Measurements from ENCODE around the gene PTPRN2. TPM values are rescaled to one million over a fixed set of nuclear protein-coding genes. Genes with fewer than 3 reads are reported as not detected.

The PTPRN2 gene
- total RNA-seq, 5 donors from 2014 or later (not counting 1 experiment from before 2014, with no cell fraction given), result 0.60 to 1.7 (median 0.82) TPM

GRCh38 chr7:157676001-157676400 is 911.6 kb downstream of the PTPRN2 start:
- CTCF ChIA-PET, result no interaction called here
- H3K4me3 ChIP-seq (ENCODE audit: control insufficient read depth in 1 of 2, extremely low read depth in 1 of 2, low read length in 1 of 2), result no peak overlapping the region
- H3K9me3 ChIP-seq, result no peaks in the 10 kb centered on the region
- 94% methylated on average over 11 of the region's 11 CpGs for WGBS (ENCODE audit: insufficient coverage)
- Mint-ChIP-seq H3K4me1 (peaks cover 2 to 8% (median 5%) of the 10 kb centered on the region in 3 donors), H3K27ac (no peak overlapping the region), H3K27me3 (peaks cover 52 to 70% of the 10 kb centered on the region in 2 donors), H3K36me3 (no peaks in the 10 kb centered on the region), H3K9me3 (no peaks in the 10 kb centered on the region), H3K4me3 (no peak overlapping the region)
- no peaks in the 10 kb centered on the region for H3K36me3 ChIP-seq (ENCODE audit: control insufficient read depth in 2 of 2, extremely low read depth in 1 of 2, insufficient read depth in 1 of 2, low read length in 1 of 2)
- no peak for DNase-seq
- POLR2A ChIA-PET, result no interaction called here
- peaks cover 0 to 53% of the 10 kb centered on the region in 2 experiments for H3K27me3 ChIP-seq (replicated peaks in 1 of 2; ENCODE audit: control insufficient read depth in 2 of 2, extremely low read depth in 1 of 2, insufficient read depth in 2 of 2, low read length in 1 of 2)
- no peak for ATAC-seq (replicated peaks in 1 of 4)
- no peak overlapping the region for H3K27ac ChIP-seq (ENCODE audit: low read length)
- no peaks in the 10 kb centered on the region for H3K4me1 ChIP-seq (ENCODE audit: control insufficient read depth in 1 of 2, extremely low read depth in 1 of 2, insufficient read depth in 2 of 2, low read length in 2 of 2)

DNA sequence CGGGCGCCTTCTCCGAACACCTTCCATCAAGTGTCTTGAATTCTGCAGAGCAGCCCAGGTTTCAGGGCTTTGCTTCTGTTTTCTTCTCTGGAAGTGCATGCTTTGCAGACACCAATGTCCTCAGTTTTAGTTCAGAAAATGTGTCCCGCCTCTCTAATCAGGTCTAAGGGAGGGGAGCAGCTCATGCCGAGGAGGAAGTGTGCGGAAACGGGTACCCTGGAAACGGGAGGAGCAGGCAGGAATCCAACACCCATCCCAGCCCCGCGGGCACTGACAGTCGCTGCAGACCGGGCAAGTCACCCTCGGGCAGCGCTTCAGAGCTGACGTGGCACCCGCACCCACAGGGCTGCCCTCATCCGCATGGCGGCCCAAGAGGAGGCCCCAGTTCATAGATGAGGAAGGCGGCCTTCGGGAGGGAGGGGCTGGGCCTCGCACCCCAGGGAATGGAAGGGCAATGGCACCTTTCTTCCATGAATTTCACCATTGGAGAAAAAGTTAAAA is 912.1 kb downstream of the PTPRN2 start:
- H3K9me3 ChIP-seq, result no peaks in the 10 kb centered on the region
- Mint-ChIP-seq H3K27ac (no peak overlapping the region), H3K9me3 (no peaks in the 10 kb centered on the region), H3K4me1 (peaks cover 3 to 9% (median 5%) of the 10 kb centered on the region in 3 donors), H3K36me3 (no peaks in the 10 kb centered on the region), H3K4me3 (no peak overlapping the region), H3K27me3 (peaks cover 48 to 66% of the 10 kb centered on the region in 2 donors)
- POLR2A ChIA-PET, result no interaction called here
- peaks cover 0 to 58% of the 10 kb centered on the region in 2 experiments for H3K27me3 ChIP-seq (replicated peaks in 1 of 2; ENCODE audit: control insufficient read depth in 2 of 2, extremely low read depth in 1 of 2, insufficient read depth in 2 of 2, low read length in 1 of 2)
- DNase-seq (no peak), ATAC-seq (replicated peaks in 1 of 4) (no peak)
- H3K4me1 ChIP-seq (ENCODE audit: control insufficient read depth in 1 of 2, extremely low read depth in 1 of 2, insufficient read depth in 2 of 2, low read length in 2 of 2), result peaks cover 0 to under 1% of the 10 kb centered on the region in 2 experiments
- H3K36me3 ChIP-seq (ENCODE audit: control insufficient read depth in 2 of 2, extremely low read depth in 1 of 2, insufficient read depth in 1 of 2, low read length in 1 of 2), result no peaks in the 10 kb centered on the region
- H3K27ac ChIP-seq (ENCODE audit: low read length), result no peak overlapping the region
- no peak overlapping the region for H3K4me3 ChIP-seq (ENCODE audit: control insufficient read depth in 1 of 2, extremely low read depth in 1 of 2, low read length in 1 of 2)
- 96% methylated on average over 9 of the region's 21 CpGs for WGBS (ENCODE audit: insufficient coverage)
- CTCF ChIA-PET, result no interaction called here

DNA sequence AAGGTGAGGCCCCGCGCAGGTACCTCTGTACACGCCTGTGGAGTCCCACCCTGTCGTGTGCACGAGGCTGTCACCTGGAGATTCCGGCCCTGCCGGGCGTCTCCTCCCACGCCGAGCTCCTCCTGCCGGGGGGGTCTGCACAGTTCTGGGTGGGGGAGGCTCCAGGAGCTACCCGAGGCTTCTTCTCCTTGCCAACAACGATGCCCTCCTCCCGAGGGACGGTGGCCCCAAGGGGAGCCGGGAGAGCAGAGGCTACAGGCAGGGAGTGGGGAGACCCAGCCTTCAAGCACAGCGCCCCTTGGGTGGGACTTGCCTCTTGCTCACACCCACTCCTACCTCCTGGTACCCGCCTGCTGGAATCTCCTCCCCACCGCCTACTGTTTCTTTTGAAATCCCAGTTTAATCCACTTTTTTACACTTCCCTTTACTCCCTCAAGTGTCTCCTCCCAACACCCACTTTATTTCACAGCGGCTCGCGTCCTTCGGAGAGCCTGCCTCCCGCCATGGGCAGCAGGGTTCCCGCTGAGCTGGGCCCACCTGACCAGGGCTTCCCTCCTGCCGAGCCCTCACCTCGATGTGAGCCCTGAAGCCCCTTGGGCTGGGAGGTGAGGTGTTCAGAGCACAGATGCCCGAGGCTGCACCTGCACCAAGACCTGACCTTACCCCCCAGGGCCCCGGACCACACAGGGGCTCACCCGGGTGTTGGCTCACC is 912.8 kb downstream of the PTPRN2 start:
- ATAC-seq (replicated peaks in 1 of 4), result peak in 1 of 4 experiments; percentile 24
- Mint-ChIP-seq H3K27ac (no peak overlapping the region), H3K4me3 (no peak overlapping the region), H3K27me3 (peaks cover 43 to 66% of the 10 kb centered on the region in 2 donors), H3K36me3 (no peaks in the 10 kb centered on the region), H3K4me1 (peaks cover 7 to 15% (median 9%) of the 10 kb centered on the region in 3 donors), H3K9me3 (no peaks in the 10 kb centered on the region)
- DNase-seq, result no peak
- Histone ChIP-seq H3K27ac (ENCODE audit: low read length) (no peak overlapping the region), H3K4me3 (ENCODE audit: control insufficient read depth in 1 of 2, extremely low read depth in 1 of 2, low read length in 1 of 2) (no peak overlapping the region), H3K36me3 (ENCODE audit: control insufficient read depth in 2 of 2, extremely low read depth in 1 of 2, insufficient read depth in 1 of 2, low read length in 1 of 2) (no peaks in the 10 kb centered on the region), H3K9me3 (no peaks in the 10 kb centered on the region), H3K27me3 (replicated peaks in 1 of 2; ENCODE audit: control insufficient read depth in 2 of 2, extremely low read depth in 1 of 2, insufficient read depth in 2 of 2, low read length in 1 of 2) (peaks cover 0 to 63% of the 10 kb centered on the region in 2 experiments), H3K4me1 (ENCODE audit: control insufficient read depth in 1 of 2, extremely low read depth in 1 of 2, insufficient read depth in 2 of 2, low read length in 2 of 2) (peaks cover 3 to 5% of the 10 kb centered on the region in 2 experiments)
- 89% methylated on average over 17 of the region's 30 CpGs for WGBS (ENCODE audit: insufficient coverage)
- ChIA-PET POLR2A (no interaction called here), CTCF (no interaction called here)

DNA sequence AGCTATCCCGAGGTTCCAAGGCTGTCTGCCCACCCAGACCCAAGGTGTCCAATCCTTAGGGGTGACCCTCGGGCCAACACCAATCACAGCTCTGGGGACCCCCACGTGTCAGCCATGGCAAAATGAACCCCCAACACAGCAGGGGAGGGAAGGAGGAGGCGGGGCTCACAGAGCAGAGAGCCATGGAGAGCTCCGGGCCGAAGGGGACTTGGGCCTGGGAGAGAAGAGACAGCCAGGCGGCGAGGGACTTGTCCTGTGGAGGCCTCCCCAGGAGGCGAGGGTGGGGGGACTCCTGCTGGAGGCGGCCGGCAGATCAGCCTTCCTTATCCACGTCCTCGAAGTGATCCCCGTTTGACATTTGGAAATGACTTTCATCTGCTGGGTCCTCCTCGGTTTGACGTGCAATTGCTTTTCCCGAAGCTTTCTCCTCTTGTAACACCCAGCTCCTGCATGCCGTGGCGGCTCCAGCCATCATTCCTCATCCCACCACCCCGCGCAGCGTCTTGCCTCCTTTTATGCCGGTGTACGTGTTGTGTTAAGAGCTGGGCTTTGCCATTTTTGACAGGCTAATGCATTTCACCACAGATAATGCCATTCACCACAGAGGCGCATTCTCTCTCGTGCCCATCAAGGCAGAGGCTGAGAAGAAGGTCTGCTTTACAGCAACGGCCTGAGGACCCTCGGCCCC is 913.5 kb downstream of the PTPRN2 start:
- 90% methylated on average over 18 of the region's 28 CpGs for WGBS (ENCODE audit: insufficient coverage)
- H3K27ac ChIP-seq (ENCODE audit: low read length), result no peak overlapping the region

DNA sequence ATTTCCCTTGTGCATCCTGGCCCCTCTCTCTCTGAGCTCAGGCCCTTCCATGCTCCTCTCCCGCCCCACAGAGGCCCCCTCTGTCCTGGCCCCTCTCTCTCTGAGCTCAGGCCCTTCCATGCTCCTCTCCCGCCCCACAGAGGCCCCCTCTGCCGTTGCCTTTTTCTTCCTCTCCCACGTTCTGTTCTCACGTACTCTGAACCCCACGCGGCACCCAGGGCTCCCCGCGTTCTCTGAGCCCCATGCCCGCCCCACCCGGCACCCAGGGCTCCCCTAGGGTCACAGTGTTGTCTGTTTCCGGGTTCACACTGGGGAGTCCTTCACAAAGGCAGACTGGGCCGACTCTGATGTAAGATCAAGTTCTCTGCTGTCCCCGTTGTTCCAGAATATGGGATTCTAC is 914.0 kb downstream of the PTPRN2 start:
- H3K9me3 ChIP-seq, result no peaks in the 10 kb centered on the region
- WGBS (ENCODE audit: insufficient coverage), result 83% methylated on average over 14 of the region's 14 CpGs
- H3K27ac ChIP-seq (ENCODE audit: low read length), result no peak overlapping the region
- no peak overlapping the region for H3K4me3 ChIP-seq (ENCODE audit: control insufficient read depth in 1 of 2, extremely low read depth in 1 of 2, low read length in 1 of 2)
- H3K36me3 Mint-ChIP-seq, result no peaks in the 10 kb centered on the region
- peaks cover 16 to 17% of the 10 kb centered on the region in 2 experiments for H3K4me1 ChIP-seq (ENCODE audit: control insufficient read depth in 1 of 2, extremely low read depth in 1 of 2, insufficient read depth in 2 of 2, low read length in 2 of 2)
- H3K27me3 Mint-ChIP-seq, result peaks cover 36 to 60% of the 10 kb centered on the region in 2 donors
- CTCF ChIA-PET, result no interaction called here
- ATAC-seq (replicated peaks in 1 of 4), result no peak
- POLR2A ChIA-PET, result no interaction called here
- H3K36me3 ChIP-seq (ENCODE audit: control insufficient read depth in 2 of 2, extremely low read depth in 1 of 2, insufficient read depth in 1 of 2, low read length in 1 of 2), result no peaks in the 10 kb centered on the region
- H3K9me3 Mint-ChIP-seq, result no peaks in the 10 kb centered on the region
- H3K4me3 Mint-ChIP-seq, result no peak overlapping the region
- H3K4me1 Mint-ChIP-seq, result peaks cover 19 to 28% (median 20%) of the 10 kb centered on the region in 3 donors
- no peak overlapping the region for H3K27ac Mint-ChIP-seq
- no peak for DNase-seq
- peaks cover 0 to 71% of the 10 kb centered on the region in 2 experiments for H3K27me3 ChIP-seq (replicated peaks in 1 of 2; ENCODE audit: control insufficient read depth in 2 of 2, extremely low read depth in 1 of 2, insufficient read depth in 2 of 2, low read length in 1 of 2)

More for the DNA sequence above, 913.5 kb downstream of the PTPRN2 start:
- H3K27me3 ChIP-seq (replicated peaks in 1 of 2; ENCODE audit: control insufficient read depth in 2 of 2, extremely low read depth in 1 of 2, insufficient read depth in 2 of 2, low read length in 1 of 2), result peaks cover 0 to 65% of the 10 kb centered on the region in 2 experiments
- DNase-seq (peak in 1 of 35 experiments; percentile 19), ATAC-seq (replicated peaks in 1 of 4) (no peak)
- Mint-ChIP-seq H3K27me3 (peaks cover 39 to 62% of the 10 kb centered on the region in 2 donors), H3K9me3 (no peaks in the 10 kb centered on the region), H3K27ac (no peak overlapping the region), H3K36me3 (no peaks in the 10 kb centered on the region), H3K4me1 (peaks cover 14 to 22% (median 16%) of the 10 kb centered on the region in 3 donors), H3K4me3 (no peak overlapping the region)
- H3K36me3 ChIP-seq (ENCODE audit: control insufficient read depth in 2 of 2, extremely low read depth in 1 of 2, insufficient read depth in 1 of 2, low read length in 1 of 2), result no peaks in the 10 kb centered on the region
- CTCF ChIA-PET, result no interaction called here
- no peaks in the 10 kb centered on the region for H3K9me3 ChIP-seq
- H3K4me3 ChIP-seq (ENCODE audit: control insufficient read depth in 1 of 2, extremely low read depth in 1 of 2, low read length in 1 of 2), result no peak overlapping the region
- H3K4me1 ChIP-seq (ENCODE audit: control insufficient read depth in 1 of 2, extremely low read depth in 1 of 2, insufficient read depth in 2 of 2, low read length in 2 of 2), result peaks cover 10 to 11% of the 10 kb centered on the region in 2 experiments
- POLR2A ChIA-PET, result no interaction called here

- Mint-ChIP-seq H3K27me3 (peaks cover 21 to 52% of the 10 kb centered on the region in 2 donors), H3K9me3 (no peaks in the 10 kb centered on the region), H3K27ac (no peak overlapping the region), H3K4me1 (peaks cover 20 to 33% (median 25%) of the 10 kb centered on the region in 3 donors), H3K36me3 (no peaks in the 10 kb centered on the region), H3K4me3 (no peak overlapping the region)
- DNase-seq (no peak), ATAC-seq (replicated peaks in 1 of 4) (no peak)
- WGBS (ENCODE audit: insufficient coverage), result 80% methylated on average over 30 of the region's 39 CpGs
- H3K4me3 ChIP-seq (ENCODE audit: control insufficient read depth in 1 of 2, extremely low read depth in 1 of 2, low read length in 1 of 2), result no peak overlapping the region
- peaks cover 0 to 74% of the 10 kb centered on the region in 2 experiments for H3K27me3 ChIP-seq (replicated peaks in 1 of 2; ENCODE audit: control insufficient read depth in 2 of 2, extremely low read depth in 1 of 2, insufficient read depth in 2 of 2, low read length in 1 of 2)
- CTCF ChIA-PET, result no interaction called here
- H3K27ac ChIP-seq (ENCODE audit: low read length), result no peak overlapping the region
- no peaks in the 10 kb centered on the region for H3K36me3 ChIP-seq (ENCODE audit: control insufficient read depth in 2 of 2, extremely low read depth in 1 of 2, insufficient read depth in 1 of 2, low read length in 1 of 2)
- H3K4me1 ChIP-seq (ENCODE audit: control insufficient read depth in 1 of 2, extremely low read depth in 1 of 2, insufficient read depth in 2 of 2, low read length in 2 of 2), result peaks cover 21 to 23% of the 10 kb centered on the region in 2 experiments
- no peaks in the 10 kb centered on the region for H3K9me3 ChIP-seq
- POLR2A ChIA-PET, result no interaction called here
Measured at GRCh38 chr7:157671358-157672255, 916.0 kb downstream of the PTPRN2 start.
